Ureter (tissue), 1 donor: ENCODE measurements around the gene CLSTN3. TPM values are rescaled to one million over a fixed set of nuclear protein-coding genes. Genes with fewer than 3 reads are reported as not detected.
"Not testable (repeated sequence)": the region's sequence is repeated elsewhere in the genome, so short reads cannot be mapped to it uniquely, and the experiment has no call there.

Experiments
- DNase-seq: peaks from one replicate; pipeline ENCODE4 v3.0.0-alpha.2; 2020; ENCODE audit warnings: low spot score
- total RNA-seq: library from RNA; stranded (reverse); gene quantifications from one replicate; pipeline ENCODE4 v1.2.4, GENCODE V29; 2023
- donor health status: DM: yes; HTN: yes; CAD: no.

Gene CLSTN3
- total RNA-seq, 1 donor from 2014 or later, result 48.2 TPM

DNA sequence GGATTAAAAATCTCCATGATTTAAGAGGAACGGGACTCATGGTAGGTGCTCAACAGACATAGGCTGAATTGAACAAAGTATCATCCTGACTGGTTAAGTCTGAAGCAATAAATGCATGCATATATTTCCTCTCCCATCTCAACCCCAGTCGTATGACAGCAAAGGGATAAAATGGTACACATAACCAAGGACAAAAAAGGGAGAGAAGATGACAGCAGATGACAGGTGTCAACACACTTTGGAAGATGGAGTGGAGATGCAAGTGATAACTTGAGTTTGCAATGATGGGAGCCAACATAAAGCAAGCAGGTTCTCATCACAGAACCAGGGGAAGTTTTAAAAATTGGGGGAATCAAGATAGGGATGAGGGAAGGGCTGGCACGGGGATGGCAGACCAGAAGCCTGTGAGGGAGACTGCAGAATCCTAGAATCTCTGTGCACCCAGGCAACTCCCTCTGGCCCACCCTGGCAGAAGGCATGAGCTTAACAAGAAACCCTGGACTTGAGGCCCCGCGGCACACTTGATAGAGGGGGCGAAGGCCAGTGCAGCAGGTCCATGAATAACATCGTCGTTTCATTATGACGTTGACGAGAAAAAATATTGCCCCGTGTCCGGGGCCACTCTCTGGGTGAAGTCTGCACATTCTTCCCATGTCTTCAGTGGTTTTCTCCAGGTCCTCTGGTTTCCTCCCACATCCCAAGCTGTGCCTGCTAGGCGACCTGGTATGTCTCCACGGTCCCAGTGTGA, 26.2 kb upstream of the CLSTN3 start:
- DNase-seq, result no peak

DNA sequence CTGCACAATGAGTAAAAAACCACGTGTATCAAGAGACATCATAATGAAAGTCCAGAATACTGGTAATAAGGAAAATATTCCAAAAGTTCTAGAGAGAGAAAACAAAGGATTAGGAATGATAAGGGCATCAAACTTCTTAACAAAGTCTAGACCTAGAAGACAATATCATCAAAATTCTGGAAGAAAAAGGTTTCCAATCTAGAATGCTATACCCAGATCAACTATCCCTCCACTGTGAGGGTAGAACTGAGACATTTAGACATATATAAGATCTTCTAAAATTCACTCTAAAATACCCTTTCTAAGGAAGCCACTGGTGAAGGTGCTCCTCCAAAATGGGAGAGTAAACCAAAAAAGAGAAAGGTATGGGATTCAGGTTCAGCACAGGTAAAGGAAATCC, 24.1 kb upstream of the CLSTN3 start:
- no peak for DNase-seq

DNA sequence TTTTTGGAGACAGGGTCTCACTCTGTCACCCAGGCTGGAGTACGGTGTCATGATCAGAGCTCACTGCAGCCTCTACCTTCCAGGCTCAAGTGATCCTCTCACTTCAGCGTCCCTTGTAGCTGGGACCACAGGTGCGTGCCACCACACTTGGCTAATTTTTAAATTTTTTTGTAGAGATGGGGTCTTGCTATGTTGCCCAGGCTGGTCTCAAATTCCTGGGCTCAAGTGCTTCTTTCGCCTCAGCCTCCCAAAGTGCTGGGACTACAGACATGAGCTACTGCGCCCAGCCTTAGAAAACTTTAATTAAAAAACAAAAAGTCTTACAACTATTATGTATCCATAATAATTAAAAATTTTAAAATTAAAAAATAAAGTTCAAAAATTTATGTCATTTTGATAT, 23.0 kb upstream of the CLSTN3 start:
- DNase-seq, result not testable (repeated sequence)

GRCh38 chr12:7107636-7108002, 22.6 kb upstream of the CLSTN3 start:
- DNase-seq, result no peak

GRCh38 chr12:7108003-7108795, 22.0 kb upstream of the CLSTN3 start:
- peak; percentile 88 for DNase-seq

GRCh38 chr12:7108796-7109571, 21.2 kb upstream of the CLSTN3 start, which contains the start of gene C1RL:
Gene C1RL, minus strand, starts transcription at chr12:7109214. Its CDS starts 34 bp downstream, at chr12:7109180.
- DNase-seq, result peak; percentile 95

- DNase-seq, result no peak
Measured at GRCh38 chr12:7109572-7109920, 20.6 kb upstream of the CLSTN3 start.

DNA sequence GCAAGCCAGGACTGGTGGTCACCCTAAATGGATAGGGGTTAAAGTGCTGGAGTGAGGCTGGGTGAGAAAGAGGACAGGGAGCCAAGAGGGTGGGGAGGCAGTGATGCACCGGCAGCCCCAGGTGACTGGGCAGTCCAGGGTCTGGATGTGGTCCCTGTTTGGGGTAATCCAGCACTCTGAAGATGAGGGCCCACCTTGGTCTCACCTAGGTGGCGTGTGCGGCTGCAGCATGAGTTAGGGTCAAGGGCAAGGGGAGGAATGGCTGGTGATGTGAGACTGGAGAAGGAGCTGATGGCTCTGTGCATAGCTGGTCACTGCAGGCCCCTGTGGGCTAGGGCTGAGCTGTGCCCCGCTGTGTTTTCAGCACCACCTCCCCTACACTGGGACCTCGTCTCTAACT, 19.5 kb upstream of the CLSTN3 start:
- DNase-seq, result no peak

DNA sequence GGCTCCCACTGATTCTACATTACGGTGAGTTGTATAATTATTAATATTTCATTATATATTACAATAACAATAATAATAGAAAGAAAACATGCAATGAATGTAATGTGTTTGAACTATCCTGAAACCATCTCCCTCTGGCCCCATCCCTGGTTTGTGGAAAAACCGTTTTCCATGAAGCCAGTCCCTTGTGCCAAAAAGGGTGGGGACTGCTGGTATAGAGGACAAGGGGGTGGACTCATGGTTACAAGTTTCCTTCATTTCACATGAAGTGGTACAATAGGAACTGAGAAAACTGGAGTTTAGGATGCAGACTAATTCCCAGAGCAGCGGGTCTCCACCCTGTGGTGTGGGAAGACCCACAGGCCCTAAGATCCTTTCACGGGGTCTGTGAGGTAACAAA, 18.1 kb upstream of the CLSTN3 start:
- DNase-seq, result no peak

DNA sequence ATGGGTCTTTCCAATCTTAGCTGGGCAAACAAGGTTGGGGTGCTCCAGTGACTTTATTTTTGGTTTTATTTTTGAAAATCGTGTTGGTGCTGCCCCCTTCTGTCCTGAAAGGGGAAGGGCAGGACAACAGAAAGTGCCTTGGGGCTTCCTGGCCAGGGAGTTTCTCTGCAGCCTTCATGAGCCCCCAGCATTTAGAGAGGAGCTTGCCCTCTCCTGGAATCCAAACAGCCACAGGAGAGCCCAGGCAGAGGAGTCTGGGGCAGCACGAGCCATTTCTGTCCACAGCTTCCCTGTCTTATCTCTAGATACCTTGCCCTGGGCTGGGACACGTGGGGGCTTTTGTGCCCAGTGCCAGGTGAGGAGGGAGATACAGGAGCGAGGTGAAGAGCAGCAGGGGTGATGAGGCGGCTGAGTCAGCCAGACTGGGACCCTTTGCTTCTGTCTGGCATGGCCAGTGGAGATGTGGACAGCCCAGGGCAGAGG, 16.7 kb upstream of the CLSTN3 start:
- DNase-seq, result no peak

DNA sequence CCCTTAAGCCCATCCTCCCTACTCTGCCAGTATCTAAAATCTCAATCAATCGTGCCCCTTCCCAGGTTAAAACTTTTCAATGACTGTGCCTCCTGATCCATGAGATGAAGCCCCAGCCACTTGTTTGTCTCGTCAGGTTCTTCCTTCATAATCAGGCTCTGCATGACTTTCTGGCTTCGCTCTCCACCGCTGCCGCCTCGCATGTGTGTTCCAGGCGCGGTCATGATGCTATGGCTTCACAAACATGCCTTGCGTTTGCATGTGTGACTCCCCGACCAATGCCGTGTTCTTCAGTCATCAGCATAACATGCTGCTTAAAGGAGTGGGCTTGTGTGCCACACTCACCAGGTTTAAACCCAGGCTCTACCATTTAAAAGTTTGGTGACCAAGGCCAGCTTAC, 16.2 kb upstream of the CLSTN3 start:
- DNase-seq, result no peak

DNA sequence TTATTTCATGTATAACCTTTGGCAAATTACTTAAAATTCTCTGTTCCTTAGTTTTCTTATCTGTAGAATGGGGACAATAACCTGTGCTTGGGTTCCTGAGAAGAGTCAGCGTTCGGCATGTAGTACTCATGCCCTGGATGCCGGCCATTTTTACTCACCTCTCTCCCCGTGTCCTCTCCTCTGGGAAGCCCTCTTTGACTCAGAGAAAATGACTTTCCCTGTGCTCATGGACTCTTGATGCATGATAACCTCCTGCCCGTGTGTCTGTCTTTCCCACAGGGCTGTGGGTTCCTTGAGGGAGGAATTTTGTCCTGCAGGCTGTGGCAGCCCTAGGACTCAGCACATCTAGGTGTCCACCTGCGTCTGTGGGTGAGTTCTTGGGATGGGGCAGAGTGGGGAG, 15.3 kb upstream of the CLSTN3 start:
- DNase-seq, result no peak

GRCh38 chr12:7116196-7116595, 14.0 kb upstream of the CLSTN3 start:
- DNase-seq, result no peak

DNA sequence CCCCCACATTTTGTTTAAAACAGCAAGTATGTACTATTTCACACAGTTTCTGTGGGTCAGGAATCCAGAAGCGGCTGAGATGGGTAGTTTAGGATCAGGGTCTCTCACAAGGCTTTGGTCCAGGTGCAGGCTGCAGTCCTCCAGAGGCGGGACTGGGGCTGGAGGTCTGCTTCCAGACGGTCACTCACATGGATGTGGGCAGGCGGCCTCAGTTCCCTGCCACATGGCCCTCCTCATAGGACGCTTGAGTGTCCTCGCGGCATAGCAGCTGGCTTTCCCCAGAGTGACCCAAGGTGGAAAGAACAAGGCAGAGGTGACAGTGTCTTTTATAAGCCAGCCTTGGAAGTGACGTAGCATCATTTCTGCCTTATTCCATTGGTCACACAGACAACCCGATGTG, 13.3 kb upstream of the CLSTN3 start:
- DNase-seq, result no peak

DNA sequence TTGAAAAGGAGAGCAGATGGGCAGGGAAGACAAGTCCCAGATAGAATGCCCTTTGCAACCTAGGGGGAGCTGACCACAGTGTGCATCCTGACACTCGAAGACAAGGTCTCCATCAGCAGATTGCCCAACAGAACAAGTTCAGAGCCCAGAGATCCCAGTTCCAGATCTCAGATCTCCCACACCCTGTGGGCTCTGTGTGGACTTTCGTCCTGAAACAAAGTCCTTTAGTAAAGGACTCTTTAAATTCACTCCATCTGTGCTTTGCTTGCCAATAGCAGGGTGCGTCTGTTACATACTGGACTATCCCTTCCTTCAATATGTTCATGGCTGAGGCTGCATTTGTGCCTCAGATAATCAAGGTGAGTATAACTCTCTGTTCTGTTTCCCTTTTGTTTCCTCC, 12.5 kb upstream of the CLSTN3 start:
- no peak for DNase-seq

DNA sequence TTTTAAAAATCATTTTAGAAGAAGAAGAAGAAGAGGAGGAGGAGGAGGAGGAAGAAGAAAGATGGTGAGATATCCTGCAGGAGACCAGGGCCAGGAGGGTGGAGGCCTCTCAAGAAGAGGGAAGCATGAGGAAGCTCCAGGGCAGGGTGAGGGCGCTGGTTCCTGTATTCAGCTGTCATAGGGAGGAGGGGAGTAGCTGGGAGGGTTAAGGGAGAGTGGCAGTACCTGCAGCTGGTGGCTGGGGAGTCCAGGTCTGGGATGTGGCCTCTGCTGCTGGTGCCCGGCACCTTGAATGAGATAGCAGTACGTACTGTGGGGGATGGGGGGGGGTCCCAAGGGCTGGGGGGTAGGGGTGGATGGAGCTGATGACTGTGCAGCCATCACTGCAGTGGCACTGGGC, 11.3 kb upstream of the CLSTN3 start:
- DNase-seq, result no peak

DNA sequence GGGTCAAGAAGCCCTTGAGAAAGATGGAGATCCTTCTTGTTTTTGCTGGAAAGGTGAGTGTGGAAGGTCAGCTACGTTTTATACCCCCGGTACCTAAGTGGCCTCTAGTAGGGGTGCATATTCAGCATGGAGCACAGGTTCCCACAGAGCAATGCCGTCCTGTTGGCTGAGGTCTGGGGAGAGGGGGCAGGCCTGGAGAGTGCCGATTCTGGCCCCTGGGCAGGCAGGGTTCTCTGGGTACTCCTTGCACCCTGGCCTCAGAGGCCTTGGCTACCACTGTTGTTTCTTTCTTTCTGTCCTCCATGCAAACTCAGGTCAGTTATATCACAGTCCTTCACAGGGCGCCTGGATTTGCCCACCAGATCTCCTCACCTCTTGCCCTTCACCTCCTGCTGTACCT, 10.0 kb upstream of the CLSTN3 start:
- no peak for DNase-seq

GRCh38 chr12:7121324-7121723, 8.8 kb upstream of the CLSTN3 start:
- DNase-seq, result no peak

DNA sequence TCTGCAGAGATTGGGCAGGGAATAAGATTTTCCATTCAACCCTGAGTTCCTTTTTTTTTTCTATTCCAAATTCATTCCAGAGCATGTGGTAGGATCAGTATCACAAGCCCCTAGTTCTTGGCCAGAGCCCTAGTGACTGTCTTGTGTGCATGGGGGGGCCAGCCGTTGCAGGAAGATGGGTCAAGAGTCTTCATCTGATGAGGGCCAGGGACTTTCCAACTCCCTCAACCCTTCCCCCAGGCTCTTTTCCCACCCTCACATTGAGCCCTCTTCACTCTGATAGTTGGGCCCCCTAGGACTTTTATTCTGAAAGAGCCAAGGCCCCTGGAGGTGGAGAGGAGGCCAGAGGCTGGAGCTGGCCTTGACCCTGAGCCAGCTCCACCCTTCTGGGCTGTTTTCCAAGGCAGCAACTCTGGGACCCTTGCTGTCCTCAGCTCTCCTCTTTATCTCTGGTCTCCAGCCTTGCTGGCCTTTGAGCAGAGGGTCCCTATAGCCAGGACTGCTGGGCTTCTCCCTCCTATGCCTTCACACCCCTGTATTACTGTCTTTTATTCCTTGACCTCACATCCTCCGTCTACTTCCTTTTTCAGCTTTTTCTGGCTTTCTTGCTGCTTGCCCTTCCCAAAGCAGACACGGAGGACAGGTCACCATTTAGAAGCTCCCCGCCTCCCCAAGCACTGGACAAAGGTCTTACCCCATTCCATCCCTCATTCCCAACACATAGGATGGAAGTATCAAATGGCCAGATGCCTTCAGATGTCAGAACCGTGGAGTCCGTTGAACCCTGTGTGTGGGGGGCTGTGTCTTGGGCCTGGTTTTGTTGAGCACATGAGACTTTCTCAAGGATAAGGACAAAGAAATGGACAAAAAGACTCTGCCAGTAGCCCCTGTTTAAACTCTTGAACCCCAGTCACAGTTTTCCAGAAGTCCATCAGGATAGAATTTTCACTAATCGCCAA, 7.1 kb upstream of the CLSTN3 start:
- DNase-seq, result no peak

- DNase-seq, result no peak
Measured at GRCh38 chr12:7123806-7124522, 6.2 kb upstream of the CLSTN3 start.
